ENCODE measurements around the gene DIPK1A. TPM values are rescaled to one million over a fixed set of nuclear protein-coding genes. Genes with fewer than 3 reads are reported as not detected.
A peak's percentile ranks its signal among the peaks of the same experiment; 100 is the strongest.

DIPK1A gene
- total and polyA plus RNA-seq, 10 donors, result 5.4 to 15.7 (median 9.9) TPM

DNA sequence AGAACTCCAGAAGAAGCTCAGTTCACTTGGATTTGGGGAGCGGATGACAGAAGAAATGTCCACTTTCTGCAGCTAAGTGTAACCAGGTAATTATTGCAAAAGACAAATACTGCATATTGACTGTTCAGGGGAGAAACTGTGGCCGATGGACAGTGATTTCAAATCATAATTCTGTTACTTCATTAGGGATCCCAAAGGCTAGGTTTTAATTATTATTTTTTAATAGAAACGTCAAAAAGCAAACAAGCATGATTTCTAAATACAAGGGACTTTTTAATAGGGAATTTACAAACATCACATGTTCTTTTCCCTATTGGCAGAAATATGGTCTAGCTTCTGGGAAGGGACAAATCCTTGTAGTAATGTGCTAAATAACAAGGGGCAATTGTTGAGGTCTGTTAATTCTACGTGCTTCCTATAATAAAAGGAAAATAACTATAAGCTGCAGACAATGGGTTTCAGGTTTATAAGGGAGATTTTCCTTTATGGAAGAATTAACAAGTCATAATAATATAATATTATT lies 15.5 kb downstream of the DIPK1A start:
- 85 to 91% (median 90%) methylated on average over 4 of the region's 4 CpGs for WGBS, 5 donors
- Histone ChIP-seq H3K27me3 (replicated peaks in 1 of 7) (no peaks in the 10 kb centered on the region), H3K9me3 (no peaks in the 10 kb centered on the region), H3K27ac (peak overlapping the region in 6 of 8 donors; percentile 58 to 81 (median 71)), H3K4me1 (peaks cover 18 to 91% (median 47%) of the 10 kb centered on the region in 6 donors), H3K4me3 (no peak overlapping the region), H3K36me3 (no peaks in the 10 kb centered on the region)
- intact Hi-C loops (cut with DNase I; ENCODE audit: low total_unique reads), result no loop called here
- no peak for TF ChIP-seq POLR2A (IDR thresholded peaks at IDR 0.05)
- no peak for DNase-seq

DNA sequence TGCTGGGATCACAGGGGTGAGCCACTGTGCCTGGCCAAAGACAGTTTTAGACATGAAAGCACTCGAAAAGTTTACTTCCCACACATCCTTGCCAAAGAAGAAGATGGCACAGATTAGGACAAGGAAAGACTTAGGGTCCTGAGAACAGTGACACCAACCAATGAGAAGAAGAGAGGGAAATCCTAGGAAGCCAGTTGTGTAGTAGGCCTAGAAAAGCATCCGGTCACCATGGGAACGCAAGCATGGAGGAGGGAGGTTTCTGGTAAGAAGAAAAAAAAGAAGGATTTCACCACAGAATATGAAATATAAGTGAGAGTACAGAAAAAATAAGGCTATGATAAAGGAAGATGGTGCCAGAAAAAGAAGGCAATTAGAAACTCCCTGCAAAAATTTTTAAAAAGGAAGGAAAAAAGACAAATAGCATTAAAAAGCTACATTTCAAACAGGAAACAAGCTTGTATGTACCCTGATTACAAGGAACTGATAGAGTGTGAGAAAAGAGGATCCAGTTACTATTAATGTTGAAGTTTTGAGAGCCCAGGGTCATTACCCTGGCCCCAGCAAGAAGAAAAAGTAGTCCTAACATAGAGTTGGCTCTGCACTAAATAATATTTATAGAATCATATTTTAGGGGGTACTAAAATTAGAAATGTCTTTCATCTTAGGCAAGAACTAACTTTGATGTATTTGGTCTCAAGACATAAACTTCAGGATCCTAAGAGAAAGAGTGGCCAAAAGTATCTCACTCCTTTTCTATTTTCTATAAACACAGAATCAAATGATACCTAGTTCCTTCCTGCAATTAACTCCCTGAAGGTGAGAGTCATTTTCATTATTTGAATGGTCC lies 16.1 kb downstream of the DIPK1A start:
- H3K27ac ChIP-seq, result peak overlapping the region; percentile 37 to 81 (median 65)
- no peaks in the 10 kb centered on the region for H3K36me3 ChIP-seq
- DNase-seq, result no peak
- TF ChIP-seq POLR2AphosphoS5 (IDR thresholded peaks at IDR 0.05), result no peak
- no peak for TF ChIP-seq POLR2A (IDR thresholded peaks at IDR 0.05)
- TF ChIP-seq, protein P1, sequence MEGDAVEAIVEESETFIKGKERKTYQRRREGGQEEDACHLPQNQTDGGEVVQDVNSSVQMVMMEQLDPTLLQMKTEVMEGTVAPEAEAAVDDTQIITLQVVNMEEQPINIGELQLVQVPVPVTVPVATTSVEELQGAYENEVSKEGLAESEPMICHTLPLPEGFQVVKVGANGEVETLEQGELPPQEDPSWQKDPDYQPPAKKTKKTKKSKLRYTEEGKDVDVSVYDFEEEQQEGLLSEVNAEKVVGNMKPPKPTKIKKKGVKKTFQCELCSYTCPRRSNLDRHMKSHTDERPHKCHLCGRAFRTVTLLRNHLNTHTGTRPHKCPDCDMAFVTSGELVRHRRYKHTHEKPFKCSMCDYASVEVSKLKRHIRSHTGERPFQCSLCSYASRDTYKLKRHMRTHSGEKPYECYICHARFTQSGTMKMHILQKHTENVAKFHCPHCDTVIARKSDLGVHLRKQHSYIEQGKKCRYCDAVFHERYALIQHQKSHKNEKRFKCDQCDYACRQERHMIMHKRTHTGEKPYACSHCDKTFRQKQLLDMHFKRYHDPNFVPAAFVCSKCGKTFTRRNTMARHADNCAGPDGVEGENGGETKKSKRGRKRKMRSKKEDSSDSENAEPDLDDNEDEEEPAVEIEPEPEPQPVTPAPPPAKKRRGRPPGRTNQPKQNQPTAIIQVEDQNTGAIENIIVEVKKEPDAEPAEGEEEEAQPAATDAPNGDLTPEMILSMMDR (IDR thresholded peaks at IDR 0.05 in 8 of 11, conservative IDR thresholded peaks at IDR 0.05 in 3 of 11), result no peak
- peaks cover 15 to 90% (median 40%) of the 10 kb centered on the region in 6 donors for H3K4me1 ChIP-seq
- H3K4me3 ChIP-seq, result no peak overlapping the region
- intact Hi-C loops (cut with DNase I; ENCODE audit: low total_unique reads), result no loop called here
- H3K9me3 ChIP-seq, result no peaks in the 10 kb centered on the region
- H3K27me3 ChIP-seq (replicated peaks in 1 of 7), result no peaks in the 10 kb centered on the region
- 79 to 89% (median 82%) methylated on average over 3 of the region's 3 CpGs for WGBS, 5 donors

DNA sequence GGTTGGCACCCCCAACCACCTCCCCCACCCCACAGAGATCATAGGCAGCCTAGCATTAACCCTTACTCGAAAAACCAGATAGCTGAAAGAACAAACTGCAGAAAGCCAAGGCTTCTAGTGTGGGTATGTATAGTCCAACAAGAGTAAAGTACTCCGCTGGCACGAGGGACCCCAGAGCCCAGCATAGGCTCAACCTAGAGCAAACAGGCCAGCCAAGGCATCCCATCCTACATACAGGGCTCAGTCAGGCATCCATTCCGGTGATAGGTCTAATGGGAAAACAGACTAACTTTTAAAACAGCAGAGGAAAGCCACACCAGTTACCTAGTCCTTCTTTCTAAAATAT lies 17.8 kb downstream of the DIPK1A start:
- Histone ChIP-seq H3K4me1 (peaks cover 12 to 89% (median 29%) of the 10 kb centered on the region in 6 donors), H3K4me3 (no peak overlapping the region), H3K27ac (peak overlapping the region in 1 of 8 donors; percentile 81), H3K36me3 (no peaks in the 10 kb centered on the region), H3K27me3 (replicated peaks in 1 of 7) (no peaks in the 10 kb centered on the region), H3K9me3 (no peaks in the 10 kb centered on the region)
- TF ChIP-seq POLR2AphosphoS5 (IDR thresholded peaks at IDR 0.05) (no peak), POLR2A (IDR thresholded peaks at IDR 0.05) (no peak)
- TF ChIP-seq, protein P1 (IDR thresholded peaks at IDR 0.05 in 8 of 11, conservative IDR thresholded peaks at IDR 0.05 in 3 of 11), result no peak
- no peak for DNase-seq
- WGBS, 5 donors, result 89 to 97% (median 95%) methylated on average over 4 of the region's 4 CpGs
- intact Hi-C loops (cut with DNase I; ENCODE audit: low total_unique reads), result no loop called here

DNA sequence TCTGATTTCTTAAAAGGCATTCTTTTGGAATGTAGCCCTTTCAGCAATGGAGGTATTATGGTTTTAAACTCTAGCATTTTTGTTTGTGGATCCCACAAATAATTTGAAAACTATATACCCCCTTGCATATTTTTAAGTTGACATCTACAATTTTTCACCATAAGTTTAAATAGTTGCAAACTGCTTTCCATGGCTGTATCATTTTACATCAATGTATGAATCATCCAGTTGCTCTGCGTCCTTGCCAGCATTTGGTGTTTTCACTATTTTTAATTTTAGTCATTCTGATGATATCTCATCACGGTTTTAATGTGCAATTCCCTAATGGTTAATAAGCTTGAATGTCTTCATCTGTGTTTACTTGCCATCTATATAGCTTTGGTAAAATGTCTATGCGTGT lies 20.7 kb downstream of the DIPK1A start:
- no peak overlapping the region for H3K4me3 ChIP-seq
- TF ChIP-seq POLR2A (IDR thresholded peaks at IDR 0.05), result no peak
- no peak for TF ChIP-seq POLR2AphosphoS5 (IDR thresholded peaks at IDR 0.05)
- H3K36me3 ChIP-seq, result no peaks in the 10 kb centered on the region
- intact Hi-C loops (cut with DNase I; ENCODE audit: low total_unique reads), result no loop called here
- H3K9me3 ChIP-seq, result no peaks in the 10 kb centered on the region
- H3K27me3 ChIP-seq (replicated peaks in 1 of 7), result no peaks in the 10 kb centered on the region
- peaks cover 12 to 91% (median 32%) of the 10 kb centered on the region in 6 donors for H3K4me1 ChIP-seq
- no peak overlapping the region for H3K27ac ChIP-seq
- WGBS, 5 donors, result 77 to 85% (median 82%) methylated on average over 3 of the region's 3 CpGs
- DNase-seq, result no peak

- no peak for DNase-seq
- peaks cover 12 to 89% (median 30%) of the 10 kb centered on the region in 6 donors for H3K4me1 ChIP-seq
- H3K27me3 ChIP-seq (replicated peaks in 1 of 7), result no peaks in the 10 kb centered on the region
- WGBS, 5 donors, result 82 to 97% (median 90%) methylated on average over 3 of the region's 3 CpGs
- H3K36me3 ChIP-seq, result no peaks in the 10 kb centered on the region
- intact Hi-C loops (cut with DNase I; ENCODE audit: low total_unique reads), result no loop called here
- H3K9me3 ChIP-seq, result no peaks in the 10 kb centered on the region
- TF ChIP-seq, protein P1 (IDR thresholded peaks at IDR 0.05 in 8 of 11, conservative IDR thresholded peaks at IDR 0.05 in 3 of 11), result no peak
- TF ChIP-seq POLR2AphosphoS5 (IDR thresholded peaks at IDR 0.05), result no peak
- TF ChIP-seq POLR2A (IDR thresholded peaks at IDR 0.05), result no peak
- no peak overlapping the region for H3K27ac ChIP-seq
- no peak overlapping the region for H3K4me3 ChIP-seq
These were observed 23.5 kb downstream of the DIPK1A start for GRCh38 chr1:92937731-92938130.

All from spleen (tissue), 11 donors.